Renal cortical epithelial cell (primary cell): Measurements from ENCODE around the gene ANKRD7. TPM values are rescaled to one million over a fixed set of nuclear protein-coding genes. Genes with fewer than 3 reads are reported as not detected.

Experiments used
- DNase-seq: peaks from one replicate; pipeline ENCODE4 v3.0.0-alpha.2; 2011; ENCODE audit warnings: low read depth
- total RNA-seq: library from RNA; depleted of rRNA; stranded (reverse); fragments of >200 nt; gene quantifications from 2 replicates; pipeline ENCODE4 v1.2.3, GENCODE V29; 2014

ANKRD7 gene, protein sequence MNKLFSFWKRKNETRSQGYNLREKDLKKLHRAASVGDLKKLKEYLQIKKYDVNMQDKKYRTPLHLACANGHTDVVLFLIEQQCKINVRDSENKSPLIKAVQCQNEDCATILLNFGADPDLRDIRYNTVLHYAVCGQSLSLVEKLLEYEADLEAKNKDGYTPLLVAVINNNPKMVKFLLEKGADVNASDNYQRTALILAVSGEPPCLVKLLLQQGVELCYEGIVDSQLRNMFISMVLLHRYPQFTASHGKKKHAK
- total RNA-seq: 3.6 and 4.6 TPM in 2 replicates

- DNase-seq: no peak
Measured at GRCh38 chr7:118224521-118224920, at the start of gene ANKRD7. TSS of gene ANKRD7 (plus strand) at chr7:118224704. CDS start at chr7:118224831, 127 bp downstream.

- no peak for DNase-seq
Measured at GRCh38 chr7:118175740-118176139, 48.8 kb upstream of the ANKRD7 start.

- no peak for DNase-seq
Measured at GRCh38 chr7:118179191-118179590, 45.3 kb upstream of the ANKRD7 start.

GRCh38 chr7:118182593-118183427 lies 41.7 kb upstream of the ANKRD7 start:
- DNase-seq: peak; percentile 53

DNA sequence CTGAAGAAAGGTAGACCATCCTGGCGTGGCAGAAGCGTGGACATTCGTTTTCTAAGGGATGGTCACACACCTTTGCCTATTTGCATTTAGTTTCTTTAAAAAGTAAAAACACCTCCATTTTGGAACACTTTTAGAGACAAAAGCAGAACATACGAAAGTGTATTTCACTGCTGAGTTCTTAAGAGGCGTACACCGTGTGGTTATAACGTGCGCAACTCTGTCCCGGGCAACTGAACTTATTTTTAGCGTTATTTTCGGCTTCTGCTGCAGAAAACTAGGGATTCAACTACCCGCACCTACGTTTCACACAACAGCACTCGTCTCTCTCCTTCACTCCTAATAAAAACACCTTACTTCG lies 41.1 kb upstream of the ANKRD7 start:
- DNase-seq: no peak

GRCh38 chr7:118183786-118184564 lies 40.5 kb upstream of the ANKRD7 start, which contains the start of gene LSM8:
TSS of gene LSM8 (plus strand) at chr7:118184164. CDS start at chr7:118184224, 60 bp downstream.
- peak; percentile 98 for DNase-seq

- peak; percentile 23 for DNase-seq
Measured at GRCh38 chr7:118184565-118184940, 40.0 kb upstream of the ANKRD7 start.

DNA sequence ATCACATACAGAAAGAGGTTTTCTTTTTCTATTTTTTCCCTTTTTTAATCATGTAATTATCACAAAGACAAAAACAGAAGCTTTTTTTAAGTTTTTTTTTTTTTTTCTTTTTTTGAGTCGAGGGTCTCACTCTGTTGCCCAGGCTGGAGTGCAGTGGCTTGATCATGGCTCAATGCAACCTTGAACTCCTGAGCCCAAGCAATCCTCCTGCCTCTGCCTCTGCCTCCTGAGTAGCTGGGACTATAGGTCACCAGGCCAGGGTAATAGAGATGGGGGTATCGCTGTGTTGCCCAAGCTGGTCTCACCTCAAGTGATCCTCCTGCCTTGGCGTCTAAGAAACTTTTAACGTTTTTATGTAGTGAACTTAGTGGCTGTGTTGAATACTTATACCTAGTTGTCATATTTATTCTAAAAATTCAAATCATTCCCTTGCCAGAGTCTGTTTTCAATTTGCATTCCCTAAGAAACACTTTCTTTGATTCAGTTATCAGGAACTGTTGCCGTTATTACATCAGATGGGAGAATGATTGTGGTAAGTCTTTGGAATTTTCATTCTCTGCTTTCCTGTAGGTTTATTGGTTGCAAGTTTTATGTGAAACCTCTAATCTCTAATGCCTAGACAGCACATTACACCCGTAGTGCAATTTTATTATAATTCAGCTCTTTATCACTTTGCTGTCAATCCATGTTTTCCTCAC lies 39.2 kb upstream of the ANKRD7 start:
- DNase-seq: peak; percentile 19

DNA sequence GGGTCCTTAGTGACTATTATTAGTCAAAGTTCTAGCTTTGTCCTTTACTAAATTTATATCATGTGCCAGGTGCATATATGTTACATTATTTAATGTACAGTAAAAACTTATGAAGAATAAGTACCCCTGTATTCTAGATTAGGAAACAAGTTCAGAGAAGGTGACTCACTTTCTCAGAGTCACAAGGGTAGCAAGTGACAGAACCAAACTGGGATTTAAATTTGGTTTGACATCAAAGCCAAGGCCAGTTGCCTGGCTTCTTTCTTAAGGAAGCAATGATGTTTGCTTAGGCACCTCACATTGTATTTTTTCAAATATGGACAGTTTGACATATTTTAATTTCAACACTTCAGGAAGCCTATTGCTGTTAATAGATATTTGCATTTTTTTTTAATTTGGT lies 38.0 kb upstream of the ANKRD7 start:
- peak; percentile 20 for DNase-seq

DNA sequence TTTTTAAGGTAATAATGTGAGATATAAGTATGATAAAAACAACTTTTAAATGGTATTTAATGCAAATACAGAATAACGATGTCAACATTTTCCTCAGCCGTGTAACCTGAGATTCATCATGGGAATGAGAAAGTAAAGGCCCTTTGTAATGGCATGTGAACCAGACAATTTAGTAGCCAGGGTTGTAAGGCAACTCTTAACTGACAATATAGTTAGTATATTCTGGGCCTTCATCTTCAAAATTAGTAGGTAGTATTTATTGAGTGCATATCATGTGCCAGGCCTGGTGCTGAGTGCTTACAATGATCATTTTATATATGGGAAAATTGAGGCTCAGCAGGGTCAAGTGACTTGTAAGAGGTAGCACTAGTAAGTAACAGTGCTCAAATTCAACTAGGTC lies 29.9 kb upstream of the ANKRD7 start:
- no peak for DNase-seq

DNA sequence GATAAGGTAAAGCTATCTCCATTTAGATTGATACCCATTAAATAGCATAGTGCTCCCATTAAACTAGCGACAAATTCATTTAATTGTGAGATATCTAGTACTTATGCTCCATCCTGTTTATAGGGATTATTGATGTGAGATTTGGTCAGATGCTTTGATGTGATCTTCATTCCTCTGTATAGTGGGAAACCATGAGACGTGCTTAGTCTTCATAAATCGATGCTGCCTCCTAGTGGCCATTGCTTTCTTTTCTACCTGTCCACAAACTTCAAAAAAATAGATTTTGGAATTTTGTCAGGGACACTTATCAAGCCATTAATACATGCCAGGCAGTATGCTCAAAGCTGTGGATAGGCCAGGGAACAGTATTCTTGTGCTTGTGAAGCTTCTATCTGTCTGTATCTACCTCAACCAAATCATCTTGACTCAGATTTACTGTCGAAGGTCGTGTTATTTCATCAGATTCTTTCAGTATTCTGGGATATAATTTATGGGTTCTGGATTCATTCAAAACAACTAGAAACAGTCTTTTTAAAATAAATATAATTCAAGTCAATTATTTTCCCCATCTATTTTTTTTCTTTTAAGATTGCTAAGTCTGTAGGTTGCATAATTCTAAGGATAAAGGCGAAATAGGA lies 28.5 kb upstream of the ANKRD7 start:
- peak; percentile 73 for DNase-seq

DNA sequence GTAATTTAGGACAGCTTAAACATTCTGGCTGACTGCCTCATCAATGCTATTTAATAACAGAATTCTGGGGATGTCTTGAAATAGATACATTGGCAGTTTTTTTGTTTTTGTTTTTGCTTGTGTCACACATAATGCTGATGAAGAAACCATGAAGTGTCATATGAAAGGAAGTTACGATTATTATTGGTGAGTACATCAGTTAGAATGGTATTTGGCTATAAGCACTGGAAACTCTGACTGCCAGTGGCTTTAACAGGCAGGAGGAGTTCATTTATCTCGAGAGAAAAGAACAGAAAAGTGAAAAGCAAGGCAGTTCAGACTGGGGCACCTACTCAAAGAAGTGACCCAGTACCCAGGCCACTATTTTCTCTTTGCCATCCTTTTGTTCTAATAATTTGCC lies 22.4 kb upstream of the ANKRD7 start:
- no peak for DNase-seq

DNA sequence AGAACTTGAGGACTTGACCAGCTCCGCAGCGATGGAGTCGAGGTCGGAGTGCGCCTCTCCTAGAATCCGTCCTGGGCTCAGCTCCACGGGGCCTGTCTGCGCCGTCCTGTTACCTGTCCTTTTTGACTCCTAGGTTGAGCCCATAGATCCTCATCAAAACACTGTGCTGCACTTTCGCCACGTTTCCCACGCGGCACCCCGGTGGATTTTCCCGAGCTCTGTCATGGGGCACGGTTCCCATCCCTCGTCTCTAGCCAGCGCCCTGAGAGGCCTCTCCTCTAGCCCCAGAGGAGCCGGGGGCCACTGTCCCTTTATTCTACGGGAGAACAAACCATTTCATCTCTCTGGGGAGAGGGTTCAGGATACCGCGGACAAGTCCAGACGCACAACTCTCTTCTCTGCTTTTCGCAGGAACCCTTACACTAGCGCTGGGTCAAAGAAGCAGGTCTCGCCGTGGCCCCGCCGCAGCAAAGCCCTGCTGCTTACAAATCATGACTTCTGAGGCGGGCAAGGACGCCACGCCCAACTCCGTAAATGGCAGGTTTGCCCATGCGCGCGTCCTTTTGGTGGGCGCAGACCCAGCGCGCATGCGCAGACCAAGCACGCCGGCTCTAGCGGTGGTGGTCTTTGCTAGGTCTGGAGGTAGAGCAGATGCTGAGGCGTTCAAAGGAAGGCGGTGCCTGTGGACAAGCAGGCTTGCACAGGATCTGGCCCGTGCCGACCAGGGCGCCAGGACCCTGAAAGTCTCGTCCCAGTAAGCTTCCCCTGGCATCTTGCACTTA lies 10.3 kb upstream of the ANKRD7 start:
- peak; percentile 78 for DNase-seq

DNA sequence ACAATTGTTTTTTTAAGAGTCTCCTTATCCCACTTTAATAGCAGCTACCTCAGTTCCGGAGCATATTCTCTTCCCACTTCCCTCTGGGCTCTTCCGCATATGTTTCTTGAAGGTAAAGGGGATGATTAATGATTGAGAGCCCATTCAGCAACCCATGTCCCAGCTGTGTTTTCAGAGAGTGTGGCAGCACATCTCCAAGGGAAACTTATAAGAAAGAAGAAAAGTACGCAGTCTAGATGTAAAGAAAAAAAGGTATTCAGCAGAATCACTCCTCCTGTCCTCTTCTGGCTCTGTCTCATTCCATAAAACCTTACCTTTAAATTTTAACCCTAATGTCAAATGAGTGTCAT lies 9.7 kb upstream of the ANKRD7 start:
- DNase-seq: no peak

DNA sequence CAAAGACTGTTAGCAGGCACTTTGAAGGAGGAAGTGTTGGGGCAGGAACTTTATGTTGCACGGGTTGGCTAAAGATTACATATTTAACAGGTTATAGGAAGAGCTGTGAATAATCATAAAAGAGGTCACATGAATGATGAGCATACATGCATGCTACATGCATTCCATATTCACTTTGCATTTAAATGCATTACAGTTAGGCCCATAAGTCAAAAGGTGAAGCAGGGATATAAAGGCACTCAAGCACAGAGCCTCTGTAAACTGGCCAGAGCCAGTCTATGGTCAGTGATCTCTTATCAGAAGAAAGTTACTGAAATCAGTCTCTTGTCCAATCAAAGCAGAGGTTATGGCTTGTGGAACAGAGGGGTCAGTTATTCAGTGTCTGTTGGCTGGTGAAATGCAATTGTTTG lies 7.3 kb upstream of the ANKRD7 start:
- no peak for DNase-seq

GRCh38 chr7:118218413-118219156 lies 5.9 kb upstream of the ANKRD7 start:
- DNase-seq: no peak

DNA sequence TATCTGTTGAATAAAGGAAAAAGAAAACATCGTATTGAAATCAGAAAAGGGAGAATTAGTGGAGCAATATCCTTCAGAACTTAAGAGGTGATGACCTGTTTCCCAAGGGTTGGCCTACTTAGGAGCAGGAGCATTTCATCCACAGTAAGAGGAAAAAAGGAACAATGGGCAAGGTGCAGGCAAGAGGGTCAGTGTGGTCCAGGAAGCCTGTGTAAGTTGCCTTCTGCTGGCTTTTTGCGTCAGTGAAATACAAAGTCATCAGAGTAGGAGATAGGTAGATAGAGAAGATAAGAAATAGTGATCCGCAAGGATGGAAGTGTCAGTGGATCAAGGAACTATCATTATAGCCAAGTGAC lies 5.4 kb upstream of the ANKRD7 start:
- DNase-seq: no peak

DNA sequence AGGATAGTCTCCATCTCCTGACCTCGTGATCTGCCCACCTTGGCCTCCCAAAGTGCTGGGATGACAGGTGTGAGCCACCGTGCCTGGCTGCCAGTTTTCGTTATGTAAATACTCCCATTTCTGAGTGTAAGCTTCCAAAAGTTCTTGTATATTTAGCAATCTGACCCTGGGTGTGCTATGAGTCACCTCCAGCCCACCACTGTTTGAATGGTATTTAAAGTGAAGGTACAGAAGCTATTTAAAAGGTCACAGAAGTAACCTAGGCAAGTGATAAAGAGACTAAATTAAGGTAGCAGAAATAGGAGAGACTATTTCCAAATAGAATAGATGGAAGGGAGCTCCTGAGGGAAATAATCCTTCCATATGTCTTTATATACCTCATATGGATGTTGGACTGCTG lies 3.9 kb upstream of the ANKRD7 start:
- DNase-seq: no peak

DNA sequence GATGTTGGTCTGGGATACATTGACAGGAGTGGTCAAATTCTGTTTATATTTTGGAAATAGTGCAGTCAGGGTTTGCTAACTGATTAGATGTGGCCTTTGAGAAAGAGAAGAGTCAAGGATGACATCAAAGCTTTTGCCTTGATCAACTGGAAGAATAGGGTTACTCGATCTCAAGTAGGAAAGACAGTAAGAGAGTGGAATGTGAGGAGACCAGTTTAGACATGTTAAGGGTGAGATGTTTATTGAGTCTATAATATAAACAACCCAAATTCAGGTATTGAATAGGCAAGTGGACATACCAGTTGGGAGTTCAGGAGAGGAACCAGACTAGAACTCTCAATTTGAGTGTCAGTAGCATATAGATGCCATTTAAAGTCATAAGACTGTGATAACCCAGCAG lies 1.9 kb upstream of the ANKRD7 start:
- no peak for DNase-seq

DNA sequence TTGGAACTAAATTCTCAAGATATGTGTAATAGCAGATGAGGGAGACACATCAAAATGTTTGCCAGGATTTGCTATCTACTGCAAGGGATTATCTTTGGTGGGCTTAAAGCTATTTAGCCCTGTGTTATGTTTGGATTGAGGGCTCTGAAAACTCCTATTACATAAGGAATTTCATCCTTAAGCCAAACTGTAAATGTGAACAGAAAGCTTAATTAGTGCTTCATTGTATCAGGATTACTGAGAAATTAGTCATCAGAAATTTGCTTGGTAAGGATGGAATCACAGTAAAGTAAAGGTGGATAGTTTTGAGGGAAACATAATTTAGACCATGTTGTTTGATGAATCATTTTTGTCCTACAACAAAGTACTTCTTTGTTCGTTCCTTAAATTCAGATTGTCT lies 8.3 kb downstream of the ANKRD7 start:
- peak; percentile 80 for DNase-seq
